ENCODE results near the gene HOMER2.
"Not testable (repeated sequence)": the region's sequence is repeated elsewhere in the genome, so short reads cannot be mapped to it uniquely, and the experiment has no call there.

Gene HOMER2

GRCh38 chr15:82830427-82831173 is 121.9 kb downstream of the HOMER2 start:
- DNase-seq (ENCODE audit: low read depth) = no peak
- no peak overlapping the region for H3K4me3 ChIP-seq (ENCODE audit: control insufficient read depth, low read depth, low read length)
- TF ChIP-seq, protein P1, sequence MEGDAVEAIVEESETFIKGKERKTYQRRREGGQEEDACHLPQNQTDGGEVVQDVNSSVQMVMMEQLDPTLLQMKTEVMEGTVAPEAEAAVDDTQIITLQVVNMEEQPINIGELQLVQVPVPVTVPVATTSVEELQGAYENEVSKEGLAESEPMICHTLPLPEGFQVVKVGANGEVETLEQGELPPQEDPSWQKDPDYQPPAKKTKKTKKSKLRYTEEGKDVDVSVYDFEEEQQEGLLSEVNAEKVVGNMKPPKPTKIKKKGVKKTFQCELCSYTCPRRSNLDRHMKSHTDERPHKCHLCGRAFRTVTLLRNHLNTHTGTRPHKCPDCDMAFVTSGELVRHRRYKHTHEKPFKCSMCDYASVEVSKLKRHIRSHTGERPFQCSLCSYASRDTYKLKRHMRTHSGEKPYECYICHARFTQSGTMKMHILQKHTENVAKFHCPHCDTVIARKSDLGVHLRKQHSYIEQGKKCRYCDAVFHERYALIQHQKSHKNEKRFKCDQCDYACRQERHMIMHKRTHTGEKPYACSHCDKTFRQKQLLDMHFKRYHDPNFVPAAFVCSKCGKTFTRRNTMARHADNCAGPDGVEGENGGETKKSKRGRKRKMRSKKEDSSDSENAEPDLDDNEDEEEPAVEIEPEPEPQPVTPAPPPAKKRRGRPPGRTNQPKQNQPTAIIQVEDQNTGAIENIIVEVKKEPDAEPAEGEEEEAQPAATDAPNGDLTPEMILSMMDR (IDR thresholded peaks at IDR 0.05; ENCODE audit: control insufficient read depth, insufficient read depth, low read depth, low read length, missing control alignments) = no peak

GRCh38 chr15:82829234-82829633 is 123.3 kb downstream of the HOMER2 start:
- no peak for DNase-seq (ENCODE audit: low read depth)
- no peak overlapping the region for H3K4me3 ChIP-seq (ENCODE audit: control insufficient read depth, low read depth, low read length)
- TF ChIP-seq, protein P1 (IDR thresholded peaks at IDR 0.05; ENCODE audit: control insufficient read depth, insufficient read depth, low read depth, low read length, missing control alignments) = no peak

GRCh38 chr15:82828075-82828474 is 124.4 kb downstream of the HOMER2 start:
- DNase-seq (ENCODE audit: low read depth) = no peak
- H3K4me3 ChIP-seq (ENCODE audit: control insufficient read depth, low read depth, low read length) = no peak overlapping the region
- TF ChIP-seq, protein P1 (IDR thresholded peaks at IDR 0.05; ENCODE audit: control insufficient read depth, insufficient read depth, low read depth, low read length, missing control alignments) = no peak

DNA sequence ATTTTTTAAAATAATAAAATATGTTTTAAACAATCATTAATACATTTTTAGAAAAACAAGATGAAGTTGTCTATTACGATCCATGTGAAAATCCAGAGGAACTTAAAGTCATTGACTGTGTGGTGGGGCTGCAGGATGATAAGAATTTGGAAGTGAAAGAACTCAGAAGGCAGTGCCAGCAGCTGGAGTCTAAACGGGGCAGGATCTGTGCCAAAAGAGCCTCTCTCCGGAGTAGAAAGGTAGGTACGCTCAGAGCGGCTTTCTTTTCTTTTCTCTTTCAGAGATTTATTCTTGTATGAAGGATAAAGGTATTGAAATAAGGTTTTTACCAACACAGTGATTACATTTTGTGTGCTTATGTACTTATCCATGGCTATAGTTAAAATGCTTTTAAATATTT is 129.5 kb downstream of the HOMER2 start:
- TF ChIP-seq, protein P1 (IDR thresholded peaks at IDR 0.05; ENCODE audit: control insufficient read depth, insufficient read depth, low read depth, low read length, missing control alignments) = no peak
- no peak overlapping the region for H3K4me3 ChIP-seq (ENCODE audit: control insufficient read depth, low read depth, low read length)
- DNase-seq (ENCODE audit: low read depth) = no peak

DNA sequence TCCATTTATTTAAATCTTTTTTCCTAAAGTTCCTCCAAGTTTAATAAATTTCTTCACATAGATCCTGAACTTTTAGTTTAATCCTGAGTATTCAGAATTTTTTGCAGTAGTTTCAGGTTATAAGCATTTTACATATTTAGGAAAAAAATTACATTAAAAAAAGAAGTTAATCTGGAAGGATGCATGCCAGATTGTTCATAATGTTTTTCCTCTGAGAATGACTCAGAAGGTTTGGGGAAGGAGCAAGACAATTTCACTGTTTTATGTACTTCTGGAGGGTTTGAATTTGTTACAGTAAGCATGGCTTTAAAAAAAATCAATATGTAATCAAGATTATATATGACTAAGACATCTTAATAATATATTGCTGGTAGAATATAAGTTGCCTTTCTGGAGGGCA is 130.7 kb downstream of the HOMER2 start:
- H3K4me3 ChIP-seq (ENCODE audit: control insufficient read depth, low read depth, low read length); DNase-seq (ENCODE audit: low read depth): not testable (repeated sequence)

- not testable (repeated sequence) for H3K4me3 ChIP-seq (ENCODE audit: control insufficient read depth, low read depth, low read length); DNase-seq (ENCODE audit: low read depth)
Observed at GRCh38 chr15:82821396-82821795, 131.1 kb downstream of the HOMER2 start.

GRCh38 chr15:82820128-82820527 is 132.4 kb downstream of the HOMER2 start:
- DNase-seq (ENCODE audit: low read depth) = no peak
- no peak overlapping the region for H3K4me3 ChIP-seq (ENCODE audit: control insufficient read depth, low read depth, low read length)
- TF ChIP-seq, protein P1 (IDR thresholded peaks at IDR 0.05; ENCODE audit: control insufficient read depth, insufficient read depth, low read depth, low read length, missing control alignments) = no peak

DNA sequence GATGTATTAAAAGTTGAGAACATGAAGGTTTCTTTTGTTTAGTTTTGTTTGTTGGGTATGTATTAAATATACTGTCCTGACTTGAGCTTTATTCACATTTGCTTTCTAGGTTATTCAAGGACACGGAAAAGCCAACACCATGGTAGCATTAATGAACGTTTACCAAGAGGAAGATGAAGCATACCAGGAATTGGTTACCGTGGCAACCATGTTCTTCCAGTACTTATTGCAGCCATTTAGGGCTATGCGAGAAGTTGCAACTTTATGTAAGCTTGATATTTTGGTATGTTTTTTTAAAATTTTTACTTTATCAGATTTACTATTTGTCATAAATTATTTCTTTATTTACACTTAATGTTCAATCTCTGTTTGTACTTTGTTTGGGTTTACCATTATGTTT is 139.5 kb downstream of the HOMER2 start:
- no peak for DNase-seq (ENCODE audit: low read depth)
- no peak overlapping the region for H3K4me3 ChIP-seq (ENCODE audit: control insufficient read depth, low read depth, low read length)
- TF ChIP-seq, protein P1 (IDR thresholded peaks at IDR 0.05; ENCODE audit: control insufficient read depth, insufficient read depth, low read depth, low read length, missing control alignments) = no peak

All from AG09309 (cell line).